Cardiac septum (tissue), 1 donor: ENCODE results near the gene PLPP7. TPM values are rescaled to one million over a fixed set of nuclear protein-coding genes. Genes with fewer than 3 reads are reported as not detected.
A peak's percentile ranks its signal among the peaks of the same experiment; 100 is the strongest.
"Not testable (repeated sequence)": the region's sequence is repeated elsewhere in the genome, so short reads cannot be mapped to it uniquely, and the experiment has no call there.

ENCODE experiments used
- DNase-seq: peaks from one replicate; pipeline ENCODE4 v3.0.0-alpha.2; 2020; ENCODE audit warnings: low spot score
- intact Hi-C: fragments of 100-400 bp; cut with DNase I; formaldehyde crosslinking; loops from one replicate; pipeline ENCODE4 v1.14.0; 2022
- long read RNA-seq: library from polyadenylated mRNA; unstranded; transcript quantifications from one replicate; pipeline ENCODE4 v2.0.0, GENCODE V29; 2021
- total RNA-seq: library from RNA; stranded (reverse); fragmentation: NEBNext Ultra II Directional; extraction: Animal tissue kit (Norgen Biotek cat#: 25700); gene quantifications from one replicate; pipeline ENCODE4 v1.2.1, GENCODE V29; 2021
- donor health status: DM: no; HTN: no; CAD: no.

PLPP7 gene
- total RNA-seq: 78.7 TPM
- long read RNA-seq, transcript PLPP7-202 (2 exons, 2,095 nt): major isoform, 93 of 158 reads
- long read RNA-seq, partial matches to known transcripts: 0 of 158 reads
- long read RNA-seq, other reads (novel, unspliced or antisense): 63 of 158 reads

DNA sequence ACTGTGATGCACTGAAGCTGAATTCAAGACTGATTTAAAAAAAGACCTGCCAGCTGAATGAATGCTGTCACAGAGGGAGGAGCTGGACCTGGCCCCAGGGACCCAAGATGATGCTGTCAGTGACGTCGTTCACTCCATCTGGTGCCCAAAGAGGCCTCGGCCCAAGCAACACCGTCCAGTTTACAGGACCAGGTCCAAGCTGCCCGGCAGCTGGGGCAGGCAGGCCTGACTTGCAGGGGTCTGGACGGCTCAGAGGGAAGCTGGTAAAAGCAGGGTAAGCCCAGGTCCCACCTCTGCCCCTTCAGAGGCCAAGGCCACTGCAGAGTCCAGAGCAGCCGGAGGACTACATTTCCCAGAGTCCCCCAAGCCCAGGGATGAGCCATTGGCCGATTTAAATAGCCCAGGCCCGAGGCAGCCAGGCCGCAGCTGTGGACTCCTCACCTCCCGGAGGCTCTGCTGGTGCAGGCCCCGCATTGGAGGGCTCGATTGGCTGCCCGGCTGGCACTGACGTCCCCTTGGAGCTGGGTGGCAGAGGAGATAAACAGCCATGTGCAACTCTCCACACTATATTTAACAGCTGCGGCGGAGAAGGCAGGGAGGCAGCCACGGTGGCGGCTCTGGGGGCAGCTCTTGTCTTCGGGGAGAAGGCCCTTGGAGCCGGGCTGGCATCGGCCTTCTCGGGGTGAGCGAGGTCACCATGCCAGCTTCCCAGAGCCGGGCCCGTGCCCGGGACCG lies at the start of gene PLPP7:
Gene PLPP7 (plus strand): TSS at position 423 of the 735 bp plus-strand sequence. CDS start 275 bp downstream, at position 698.
- DNase-seq: peak; percentile 93
- intact Hi-C loops: no loop called here

DNA sequence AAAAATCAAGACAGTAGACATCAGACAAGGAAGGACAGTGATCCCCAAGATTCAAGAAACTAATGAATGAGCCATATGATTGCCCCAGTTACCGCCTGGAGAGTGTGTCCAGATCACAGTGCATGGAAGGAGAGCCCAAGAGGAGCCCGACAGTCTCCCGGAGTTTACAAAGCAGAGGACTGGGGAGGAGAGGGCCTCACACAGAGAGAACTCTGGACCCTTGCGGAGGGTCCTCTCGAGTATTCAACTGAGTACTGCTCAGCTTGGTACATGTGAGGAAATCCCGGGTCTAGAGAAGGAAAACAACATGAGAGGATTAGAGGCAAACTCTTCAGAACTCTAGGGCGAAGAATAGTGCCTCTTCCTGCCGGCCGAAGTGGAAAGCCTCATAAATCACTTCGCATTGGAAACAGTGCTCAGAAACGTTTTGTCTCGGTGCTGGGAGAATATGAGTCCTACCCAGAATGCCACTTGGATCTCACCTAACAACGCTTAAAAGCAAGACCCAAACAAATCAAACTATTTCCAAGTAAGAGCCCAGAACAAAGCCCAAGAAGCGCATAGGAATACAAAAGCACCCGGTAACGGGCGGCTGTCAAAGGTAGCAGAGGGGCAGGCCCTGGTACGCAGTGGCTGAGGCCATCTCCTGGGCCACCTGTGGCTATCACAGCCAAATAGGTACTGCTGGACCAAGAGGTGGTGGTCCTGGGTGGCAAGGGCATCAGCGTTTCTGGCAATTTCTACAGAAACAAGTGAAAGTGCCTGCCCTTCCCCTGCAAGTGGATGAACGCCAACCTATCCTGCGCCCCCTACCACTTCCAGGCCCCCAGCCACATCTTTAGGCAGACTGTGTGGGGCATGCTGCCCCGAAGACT lies 49.2 kb upstream of the PLPP7 start:
- intact Hi-C loops: no loop called here
- peak; percentile 46 for DNase-seq

DNA sequence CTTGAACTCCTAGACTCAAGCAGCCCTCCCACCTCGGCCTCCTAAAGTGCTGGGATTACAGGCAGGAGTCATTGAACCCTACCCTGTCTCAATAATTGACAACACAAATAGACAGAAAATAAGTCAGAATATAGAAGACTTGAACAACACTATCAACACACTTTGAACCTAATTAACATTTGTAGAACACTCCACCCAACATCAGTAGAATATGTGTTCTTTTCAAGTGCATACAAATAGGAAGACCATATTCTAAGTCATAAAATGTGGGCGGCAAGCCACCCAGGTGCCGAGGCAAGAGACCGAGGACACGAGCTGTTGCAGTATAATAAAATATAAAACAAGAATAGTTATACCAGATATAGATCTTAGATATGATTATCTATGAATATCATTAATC lies 45.2 kb upstream of the PLPP7 start:
- intact Hi-C loops: not testable (repeated sequence)
- DNase-seq: peak; percentile 19

DNA sequence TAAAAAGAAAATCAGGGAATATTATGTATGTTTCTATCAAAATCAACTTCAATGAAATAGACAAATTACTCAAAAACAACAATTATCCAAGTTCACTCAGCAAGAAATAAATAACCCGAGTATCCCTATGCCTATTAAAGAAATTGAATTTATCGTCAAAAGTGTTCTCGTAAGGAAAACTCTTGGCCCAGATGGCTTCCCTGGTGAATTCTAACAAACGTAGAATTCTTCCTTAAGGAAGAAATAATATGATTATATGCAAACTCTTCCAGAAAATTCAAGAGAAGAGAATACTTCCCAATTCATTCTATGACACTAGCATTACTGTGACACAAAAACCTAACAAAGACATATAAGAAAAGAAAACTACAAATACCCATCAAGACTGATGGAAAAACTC lies 42.9 kb upstream of the PLPP7 start:
- intact Hi-C loops: no loop called here
- no peak for DNase-seq

DNA sequence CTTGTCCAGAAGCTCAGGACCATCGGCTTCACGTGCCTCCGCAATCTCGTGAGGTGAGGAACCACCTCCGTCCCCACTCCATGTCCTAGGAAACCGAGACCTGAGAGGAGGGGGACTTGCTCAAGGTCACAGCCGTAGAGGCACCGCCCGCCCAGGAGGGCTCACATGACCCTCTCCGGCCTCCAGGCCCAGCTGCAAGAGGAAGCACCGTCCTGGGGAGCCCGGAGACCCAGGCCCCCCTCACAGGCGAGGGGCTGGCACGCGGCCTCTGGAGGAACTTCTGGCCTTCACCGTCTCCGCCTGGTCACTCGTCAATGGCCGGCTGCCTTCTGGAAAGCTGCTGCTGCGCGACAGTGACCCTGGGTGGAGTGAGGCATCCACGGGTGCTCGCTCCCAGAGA lies 37.4 kb upstream of the PLPP7 start:
- no peak for DNase-seq
- intact Hi-C loops: no loop called here

DNA sequence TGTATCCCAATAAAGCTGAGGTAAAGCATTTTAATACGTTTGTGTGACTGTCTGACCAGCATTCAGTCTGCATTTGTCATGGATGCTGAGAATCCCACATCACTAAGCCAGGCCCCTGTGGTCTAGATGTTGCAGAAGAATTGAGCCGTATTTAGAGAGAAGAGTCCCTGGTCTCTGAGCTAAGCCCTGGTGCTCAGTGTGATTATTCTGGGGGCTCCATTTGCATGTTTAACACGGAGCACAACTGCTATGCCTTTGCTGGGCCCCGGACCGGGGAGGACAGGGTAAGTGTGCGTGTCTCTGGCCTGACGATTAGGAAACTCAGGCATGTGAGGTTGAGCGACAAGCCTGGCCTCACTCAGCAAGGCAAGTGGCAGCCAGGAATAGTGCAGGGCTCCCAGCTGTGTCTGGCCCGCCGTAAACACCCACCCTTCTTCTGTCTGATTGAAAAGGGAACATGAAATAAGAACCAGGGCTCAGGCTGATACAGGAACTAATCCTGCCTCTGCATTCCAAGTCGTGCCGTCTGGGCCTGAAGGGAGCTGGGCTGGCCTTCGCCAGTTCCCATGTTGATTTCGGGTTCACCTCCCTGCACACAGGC lies 35.5 kb upstream of the PLPP7 start:
- DNase-seq: no peak

DNA sequence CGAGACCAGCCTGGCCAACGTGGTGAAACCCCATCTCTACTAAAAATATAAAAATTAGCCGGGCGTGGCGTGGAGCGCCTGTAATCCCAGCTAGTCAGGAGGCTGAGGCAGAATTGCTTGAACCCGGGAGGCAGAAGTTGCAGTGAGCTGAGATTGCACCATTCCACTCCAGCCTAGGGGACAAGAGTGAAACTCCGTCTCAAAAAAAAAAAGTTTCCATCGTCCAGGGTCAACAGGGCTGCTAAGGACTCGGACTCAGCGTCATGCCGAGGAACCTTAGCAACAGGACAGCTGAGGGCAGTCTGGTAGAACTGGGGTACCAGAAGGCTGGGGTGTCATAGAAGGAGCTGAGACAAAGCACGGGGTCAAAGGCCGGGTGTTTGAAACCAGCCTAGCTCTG lies 34.9 kb upstream of the PLPP7 start:
- DNase-seq: no peak
- intact Hi-C loops: no loop called here

More for the DNA sequence above, 35.5 kb upstream of the PLPP7 start:
- intact Hi-C loops: no loop called here

DNA sequence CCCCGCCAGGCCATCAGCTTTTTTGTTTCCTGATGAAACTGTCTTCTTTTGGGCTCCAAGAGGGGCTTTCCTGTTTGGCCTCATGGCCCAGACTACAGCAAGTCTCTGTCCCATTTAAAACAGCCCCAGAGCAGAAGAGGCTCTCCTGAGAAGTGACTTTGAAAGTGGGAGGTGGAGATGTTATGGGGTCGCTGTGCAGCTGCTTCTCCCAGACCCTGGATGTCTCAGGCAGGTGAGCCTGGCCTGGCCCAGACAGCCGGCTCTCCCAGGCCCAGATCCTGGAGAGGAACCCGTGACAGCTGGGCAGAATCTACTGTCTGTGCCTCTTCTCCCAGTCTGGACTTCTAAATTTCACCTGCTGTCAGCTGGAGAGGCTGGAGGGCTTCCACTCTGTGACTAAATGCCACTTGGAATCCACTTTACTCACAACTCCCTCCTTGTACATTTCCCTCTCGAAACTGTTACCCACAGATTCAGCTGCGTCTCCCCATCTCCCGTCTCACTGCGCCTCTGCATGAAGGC lies 33.8 kb upstream of the PLPP7 start:
- intact Hi-C loops: no loop called here
- no peak for DNase-seq

DNA sequence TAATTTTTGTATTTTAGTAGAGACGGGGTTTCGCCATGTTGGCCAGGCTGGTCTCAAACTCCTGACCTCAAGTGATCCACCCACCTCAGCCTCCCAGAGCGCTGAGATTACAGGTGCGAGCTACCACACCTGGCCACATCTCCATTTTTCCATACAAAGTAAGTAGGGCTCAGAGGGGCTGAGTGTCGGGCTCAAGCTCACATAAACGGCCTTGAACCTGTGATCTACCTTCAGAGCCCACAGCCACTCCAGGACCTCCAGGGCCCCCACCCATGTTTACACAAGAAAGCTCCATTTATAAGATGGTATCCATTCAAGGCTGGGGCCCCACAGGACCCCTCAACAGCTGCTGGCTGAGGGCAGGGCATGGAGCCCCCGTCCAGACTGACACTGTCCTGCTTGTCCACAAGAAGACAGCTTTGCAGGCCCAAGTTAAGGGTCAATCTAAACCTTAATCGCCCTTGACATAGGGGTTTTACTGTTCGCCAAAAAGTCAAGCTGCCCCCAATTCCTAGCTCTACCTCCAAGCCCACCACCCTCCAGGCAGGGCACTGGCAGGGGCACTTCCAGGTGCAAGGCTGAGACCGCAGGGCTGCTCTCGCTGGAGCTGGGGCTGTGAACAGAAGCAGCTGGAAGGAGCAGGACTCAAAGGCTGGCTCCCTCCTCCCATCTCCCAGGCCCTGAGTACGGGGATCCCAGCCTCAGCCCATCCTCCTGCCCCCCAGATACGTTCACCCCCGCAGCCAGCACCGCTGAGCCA lies 32.1 kb upstream of the PLPP7 start:
- no peak for DNase-seq
- intact Hi-C loops: no loop called here

DNA sequence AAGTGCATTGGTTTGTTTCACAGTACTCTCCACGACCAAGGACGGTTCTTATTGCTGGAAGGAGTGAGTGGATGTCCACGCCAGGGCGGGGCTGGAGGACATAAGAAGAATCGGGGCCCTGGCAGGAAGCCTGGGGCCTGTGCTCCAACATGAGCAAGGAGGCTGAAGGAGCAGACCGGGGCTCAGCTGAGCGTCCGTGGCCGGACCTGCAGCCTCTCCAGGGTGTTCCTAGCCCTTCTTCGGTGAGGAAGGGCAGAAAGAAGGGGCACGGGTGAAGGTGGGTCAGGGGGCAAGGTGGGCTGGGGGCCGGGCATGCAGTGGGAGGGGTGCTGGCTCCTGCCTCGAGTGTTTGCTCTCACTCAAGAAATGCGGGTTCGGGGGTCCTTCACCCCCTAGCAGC lies 31.3 kb upstream of the PLPP7 start:
- intact Hi-C loops: no loop called here
- no peak for DNase-seq

DNA sequence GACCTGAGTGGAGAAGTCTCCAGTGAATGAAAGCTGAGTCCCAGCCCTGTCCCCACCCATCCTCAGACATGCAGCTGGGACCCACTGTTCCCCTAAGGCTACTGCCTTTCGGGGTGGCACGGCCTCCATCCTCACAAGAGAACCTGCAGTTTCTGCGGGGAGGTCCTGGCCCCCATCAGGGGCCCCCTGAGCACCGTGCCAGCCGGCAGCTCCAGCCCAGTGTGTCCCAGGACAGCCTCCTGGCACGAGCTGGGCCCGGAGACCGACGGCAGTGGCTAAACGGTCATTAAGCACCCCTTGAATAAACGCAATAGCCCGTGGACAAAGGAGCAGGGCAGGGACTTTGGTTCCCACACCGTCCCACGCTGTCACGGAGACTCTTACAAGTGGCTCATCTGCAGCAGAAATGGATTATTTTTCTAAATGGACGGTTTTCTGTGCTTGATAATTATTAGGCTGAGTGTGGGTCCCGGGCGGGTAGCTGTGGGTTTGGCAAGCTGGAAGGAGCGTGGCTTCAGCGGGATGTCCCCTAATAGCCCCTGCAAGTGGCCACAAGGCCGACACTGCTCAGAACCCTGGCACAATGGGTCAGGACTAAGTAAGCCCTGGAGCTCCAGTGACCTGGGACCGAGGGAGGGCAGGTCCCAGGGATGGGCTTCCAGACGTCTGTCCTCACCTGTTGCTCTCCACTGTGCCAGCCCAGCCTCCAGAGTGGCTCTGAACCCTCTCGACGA lies 30.7 kb upstream of the PLPP7 start:
- intact Hi-C loops: no loop called here
- DNase-seq: no peak

DNA sequence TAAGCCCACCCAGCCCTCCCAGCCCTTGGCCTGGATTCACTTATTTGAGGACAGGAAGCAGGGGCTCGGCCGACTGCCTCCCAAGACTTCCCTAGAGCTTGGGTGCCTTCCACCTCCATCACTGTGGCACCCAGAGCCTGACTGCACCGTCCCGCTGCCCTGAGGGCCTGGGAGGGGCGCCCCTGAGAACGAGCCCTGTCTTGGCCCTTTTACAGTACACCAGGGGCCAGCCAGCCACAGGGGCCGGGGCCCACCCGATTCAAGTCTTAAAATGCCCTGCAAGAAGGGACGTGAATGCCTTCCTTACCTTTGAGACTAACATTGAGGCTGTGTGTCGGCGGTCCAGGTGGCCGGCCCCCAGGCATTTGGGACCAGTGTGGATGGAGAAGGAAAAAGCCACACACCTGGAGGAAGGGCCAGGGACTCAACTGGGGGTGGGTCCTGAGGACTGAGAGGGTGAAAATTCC lies 30.1 kb upstream of the PLPP7 start:
- no peak for DNase-seq
- intact Hi-C loops: no loop called here

DNA sequence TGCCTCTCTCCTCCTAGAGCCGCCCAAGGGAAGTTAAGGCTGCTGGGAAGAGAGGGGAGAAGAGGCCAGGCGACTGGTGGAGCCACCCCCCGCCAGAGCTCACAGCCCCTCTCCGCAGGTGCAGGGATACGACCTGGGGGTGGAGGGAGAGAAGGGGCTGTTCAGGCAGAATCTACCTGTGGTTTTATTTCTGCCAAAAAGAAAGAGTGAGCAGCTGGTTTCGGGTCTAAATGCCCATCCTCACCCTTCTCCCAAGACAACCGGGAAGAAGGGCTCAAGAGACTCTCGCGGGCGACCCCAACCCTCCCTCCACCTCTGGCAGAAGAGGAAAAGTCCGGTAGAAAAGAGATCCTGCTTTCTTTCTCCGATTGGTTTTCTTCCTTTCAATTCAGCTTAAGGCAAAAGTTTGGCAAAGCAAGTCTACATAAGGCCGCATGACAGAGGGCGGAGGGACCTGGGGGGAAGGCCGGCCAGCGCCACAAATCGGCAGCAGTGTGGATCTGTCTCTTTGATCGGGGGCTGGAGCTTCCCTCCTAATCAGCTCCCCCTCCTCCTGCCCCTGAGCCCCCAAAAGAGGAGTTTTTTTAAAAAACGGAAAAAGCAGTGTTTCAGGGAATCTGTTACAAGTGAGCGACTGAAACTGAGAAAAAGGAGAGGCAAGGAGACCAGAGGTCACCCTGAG lies 29.5 kb upstream of the PLPP7 start:
- intact Hi-C loops: no loop called here

DNA sequence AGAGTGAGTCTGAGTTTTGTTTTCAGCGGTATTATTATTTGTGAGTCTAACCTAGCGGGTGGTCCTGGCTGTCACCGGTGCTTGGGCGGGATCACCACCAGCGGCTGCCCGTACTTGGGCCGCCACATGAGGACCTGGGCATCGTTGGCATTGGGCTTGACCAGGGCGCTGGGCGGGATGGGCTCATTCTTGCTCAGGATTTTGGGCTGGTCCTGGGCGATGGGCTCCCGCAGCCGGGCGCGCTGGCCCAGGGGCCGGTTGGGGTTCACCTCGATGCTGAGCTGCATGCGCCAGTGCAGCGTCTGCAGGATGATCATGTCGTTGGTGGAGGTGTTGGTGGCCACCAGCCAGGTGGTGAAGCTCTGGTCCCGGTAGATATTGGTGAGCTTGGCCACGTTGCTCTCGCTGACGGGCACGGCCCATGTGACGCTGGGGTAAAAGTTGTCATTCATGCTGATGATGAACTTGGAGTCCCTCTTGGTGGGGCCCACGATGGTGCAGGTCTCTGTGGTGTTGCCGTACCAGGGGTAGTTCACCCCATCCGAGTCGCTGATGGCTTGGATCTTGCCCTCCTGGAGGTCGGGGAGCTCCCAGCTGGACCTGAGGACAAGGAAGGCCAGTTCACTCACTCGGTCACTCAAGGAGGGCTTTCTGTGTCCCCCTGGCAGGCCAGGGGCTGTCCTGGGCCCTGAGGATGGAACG lies 28.6 kb upstream of the PLPP7 start:
- intact Hi-C loops: no loop called here
- DNase-seq: no peak

More for the DNA sequence above, 29.5 kb upstream of the PLPP7 start:
- no peak for DNase-seq

DNA sequence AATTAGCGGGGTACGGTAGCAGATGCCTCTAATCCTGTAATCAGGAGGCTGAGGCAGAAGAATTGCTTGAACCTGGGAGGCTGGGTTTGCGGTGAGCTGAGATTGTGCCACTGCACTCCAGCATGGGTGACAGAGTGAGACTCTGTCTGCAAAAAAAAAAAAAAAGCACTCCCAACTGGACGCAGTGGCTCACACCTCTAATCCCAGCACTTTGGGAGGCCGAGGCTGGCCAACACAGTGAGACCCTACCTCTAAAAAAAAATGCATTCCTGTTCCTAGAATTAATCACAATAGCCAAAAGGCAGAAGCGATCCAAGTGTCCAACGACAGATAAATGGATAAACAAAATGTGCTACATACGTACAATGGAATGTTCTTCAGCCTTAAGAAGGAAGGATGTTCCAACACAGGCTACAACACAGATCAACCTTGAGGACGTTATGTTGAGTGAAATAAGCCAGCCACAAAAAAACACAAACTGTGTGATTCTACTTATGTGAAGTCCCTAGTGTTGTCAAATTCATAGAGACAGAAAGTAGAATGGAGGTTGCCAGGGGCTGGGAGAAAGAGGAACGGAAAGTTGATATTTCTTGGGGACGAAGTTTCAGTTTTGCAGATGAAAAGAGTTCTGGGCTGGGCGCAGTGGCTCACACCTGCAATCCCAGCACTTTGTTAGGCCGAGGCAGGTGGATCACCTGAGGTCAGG lies 27.0 kb upstream of the PLPP7 start:
- intact Hi-C loops: no loop called here
- DNase-seq: no peak

DNA sequence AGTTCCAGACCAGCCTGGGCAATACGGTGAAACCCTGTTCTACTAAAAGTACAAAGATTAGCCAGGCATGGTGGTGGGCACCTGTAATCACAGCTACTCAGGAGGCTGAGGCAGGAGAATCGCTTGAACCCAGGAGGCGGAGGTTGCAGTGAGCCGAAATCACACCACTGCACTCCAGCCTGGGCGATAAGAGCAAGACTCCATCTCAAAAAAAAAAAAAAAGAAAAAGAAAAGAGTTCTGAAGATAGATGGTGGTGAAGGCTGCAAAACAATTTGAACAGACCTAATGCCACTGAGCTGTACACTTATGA lies 26.5 kb upstream of the PLPP7 start:
- DNase-seq: not testable (repeated sequence)

DNA sequence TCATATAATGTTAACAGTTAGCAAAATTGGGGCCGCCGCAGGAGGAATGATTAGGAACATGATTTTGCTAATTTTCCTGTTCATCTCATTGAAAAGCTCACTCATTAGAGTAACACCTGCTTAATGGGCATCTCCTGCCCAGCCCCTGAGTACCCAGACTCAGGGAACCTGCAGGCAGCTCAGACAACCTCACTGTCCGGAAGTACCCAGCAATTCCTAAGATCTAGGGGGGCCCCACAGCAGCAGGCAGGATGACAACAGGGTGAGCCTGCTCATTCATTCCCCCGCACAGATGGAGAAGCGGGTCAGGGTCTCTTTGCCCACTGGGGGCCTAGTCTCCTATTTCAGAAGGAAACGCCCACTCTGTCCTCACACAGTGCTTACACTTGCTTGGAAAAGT lies 25.8 kb upstream of the PLPP7 start:
- intact Hi-C loops: no loop called here
- no peak for DNase-seq

More for the DNA sequence above, 26.5 kb upstream of the PLPP7 start:
- intact Hi-C loops: not testable (repeated sequence)
